ENCODE measurements around the gene MCHR1.

MCHR1 gene

DNA sequence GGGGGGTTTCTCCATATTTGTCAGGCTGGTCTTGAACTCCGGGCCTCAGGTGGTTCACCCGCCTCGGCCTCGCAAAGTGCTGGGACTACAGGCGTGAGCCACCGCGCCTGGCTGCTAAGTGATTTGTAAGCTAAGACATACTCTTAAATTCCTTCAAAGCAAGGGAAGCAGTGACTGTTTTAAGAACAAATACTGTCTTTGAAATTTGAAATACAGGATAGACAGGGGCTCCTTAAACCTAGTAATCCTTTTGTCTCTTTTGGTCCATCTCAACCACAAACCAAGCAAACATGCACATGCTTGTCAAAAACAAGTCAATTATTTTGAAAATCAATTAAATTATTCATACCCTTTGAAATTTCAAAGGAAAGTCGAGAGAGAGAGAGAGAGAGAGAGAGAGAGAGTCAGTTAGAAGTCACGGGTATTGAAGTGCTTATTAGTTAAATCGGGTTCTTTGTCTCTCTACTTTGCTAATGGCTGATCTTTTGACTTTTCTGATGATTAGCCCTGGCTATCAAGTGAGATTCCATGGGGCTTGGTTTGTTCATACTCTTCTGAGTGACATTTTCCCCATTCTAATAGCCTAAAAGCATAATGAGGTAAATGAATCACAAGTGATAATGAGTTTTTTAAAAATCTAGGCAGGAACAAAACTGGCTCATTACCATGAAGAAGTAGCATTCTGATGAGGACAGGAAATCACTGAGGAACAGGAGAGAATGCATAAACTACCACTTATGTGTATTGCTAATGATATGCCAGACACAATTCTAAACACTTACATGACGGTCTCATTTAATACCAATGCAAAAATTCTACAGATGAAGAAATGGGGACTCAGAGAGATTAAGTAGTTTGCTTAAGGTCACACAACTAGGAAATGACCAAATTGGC lies 48.0 kb downstream of the MCHR1 start:
- no peak for DNase-seq (ENCODE audit: low read depth)

DNA sequence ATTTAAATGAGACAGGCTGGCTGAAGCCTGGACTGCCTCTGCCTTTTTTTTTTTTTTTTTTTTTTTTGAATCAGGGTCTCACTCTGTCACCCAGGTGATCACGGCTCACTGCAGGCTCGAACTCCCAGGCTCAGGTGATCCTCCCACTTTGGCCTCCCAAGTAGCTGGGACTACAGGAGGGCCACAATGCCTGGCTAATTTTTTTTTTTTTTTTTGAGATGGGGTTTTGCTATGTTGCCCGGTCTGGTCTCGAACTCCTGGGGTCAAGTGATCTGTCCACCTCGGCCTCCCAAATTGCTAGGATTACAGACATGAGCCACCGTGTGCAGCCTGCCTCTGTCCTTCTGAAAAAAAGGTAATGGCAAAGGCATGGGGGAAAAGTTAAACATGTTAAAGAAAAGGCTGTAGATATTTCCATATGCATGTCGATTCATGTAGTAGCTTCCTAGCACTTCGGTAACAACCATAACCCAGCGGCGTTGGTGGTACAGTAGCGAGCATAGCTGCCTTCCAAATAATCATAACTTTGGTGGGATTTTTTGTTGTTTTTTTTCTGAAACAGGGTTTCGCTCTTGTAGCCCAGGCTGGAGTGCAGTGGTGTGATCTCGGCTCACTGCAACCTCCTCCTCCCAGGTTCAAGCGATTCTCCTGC lies 48.8 kb downstream of the MCHR1 start:
- DNase-seq (ENCODE audit: low read depth), result no peak

DNA sequence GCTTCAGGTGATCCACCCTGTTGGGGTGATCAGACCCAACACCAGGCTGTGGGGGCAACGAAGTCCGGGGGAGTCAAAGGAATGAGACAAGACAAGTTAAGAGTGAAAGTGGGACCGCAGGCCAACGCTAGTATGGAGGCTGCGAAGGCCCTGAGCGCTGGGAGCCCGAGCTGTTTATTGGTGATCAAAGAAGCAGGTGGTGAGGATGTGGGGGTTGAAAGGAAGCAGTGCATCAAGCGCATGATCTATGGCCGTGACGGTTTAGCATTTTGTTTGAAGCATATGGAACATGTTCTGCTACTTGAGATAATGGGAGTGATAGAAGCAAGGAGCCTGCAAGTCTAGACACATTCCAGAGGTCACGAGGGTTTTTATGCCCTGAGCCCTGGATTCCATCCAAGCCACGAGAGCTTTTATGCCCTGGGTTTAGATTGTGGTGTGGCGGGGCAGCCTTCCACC lies 49.5 kb downstream of the MCHR1 start:
- DNase-seq (ENCODE audit: low read depth), result peak; percentile 68

DNA sequence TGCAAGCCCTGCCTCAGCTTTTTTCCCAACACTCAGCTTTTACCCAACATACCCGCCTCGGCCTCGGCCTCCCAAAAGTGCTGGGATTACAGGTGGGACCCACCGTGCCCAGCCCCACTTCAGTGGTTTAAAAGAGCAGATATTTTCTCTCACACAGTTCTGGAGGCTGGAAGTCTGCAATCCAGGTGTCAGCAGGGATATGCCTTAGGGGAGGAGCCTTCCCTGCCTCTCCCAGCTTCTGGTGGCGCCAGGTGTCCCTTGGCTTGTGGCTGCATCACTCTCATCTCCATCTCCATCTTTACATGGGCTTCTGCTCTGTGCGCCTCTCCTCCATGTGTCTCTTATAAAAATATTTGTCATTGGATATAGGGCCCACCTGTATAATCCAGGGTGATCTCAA lies 50.0 kb downstream of the MCHR1 start:
- no peak for DNase-seq (ENCODE audit: low read depth)

All from EH (cell line).